Neural progenitor cell (in vitro differentiated cells): ENCODE results near the gene SNX4.

Experiments used
- EZH2 ChIP-seq: fragments of 200-600 bp; sonication (generic); IDR thresholded peaks from 2 replicates; pipeline ENCODE4 v1.6.1; 2017; ENCODE audit warnings: antibody characterized with exemption, mild to moderate bottlenecking, moderate library complexity
- TF ChIP-seq, protein P1 (sequence below): fragments of 200-600 bp; sonication (generic); IDR thresholded peaks from 2 replicates; pipeline ENCODE4 v1.5.1; 2017; ENCODE audit warnings: antibody characterized with exemption, mild to moderate bottlenecking

DNA sequence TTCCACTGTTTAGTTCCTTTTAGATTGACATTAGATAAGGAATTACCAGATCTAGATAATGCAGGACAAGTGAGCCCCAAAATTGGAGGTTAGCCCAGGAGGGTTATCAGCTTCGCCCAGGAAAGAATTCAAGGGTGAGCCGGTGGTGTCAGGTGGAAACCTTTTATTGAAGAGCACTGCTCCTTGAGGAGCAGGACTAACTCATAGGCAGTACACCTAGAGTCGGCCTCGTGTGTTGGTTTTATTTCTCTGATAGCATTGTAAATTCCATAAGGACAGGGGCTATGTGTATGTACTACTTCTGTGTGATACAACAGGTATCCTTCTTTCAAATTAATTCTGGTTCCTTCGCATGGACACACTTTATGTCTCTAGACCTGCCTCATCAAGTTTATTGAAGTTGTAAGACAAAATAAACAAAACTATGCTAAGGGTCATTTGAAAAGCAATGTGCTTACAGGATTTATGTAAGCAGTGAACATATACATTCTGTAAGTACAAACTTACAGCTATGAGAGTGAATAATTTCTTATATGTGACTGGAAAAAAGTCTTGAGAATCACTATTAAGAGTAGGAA, 57.2 kb downstream of the SNX4 start:
- TF ChIP-seq, protein P1, sequence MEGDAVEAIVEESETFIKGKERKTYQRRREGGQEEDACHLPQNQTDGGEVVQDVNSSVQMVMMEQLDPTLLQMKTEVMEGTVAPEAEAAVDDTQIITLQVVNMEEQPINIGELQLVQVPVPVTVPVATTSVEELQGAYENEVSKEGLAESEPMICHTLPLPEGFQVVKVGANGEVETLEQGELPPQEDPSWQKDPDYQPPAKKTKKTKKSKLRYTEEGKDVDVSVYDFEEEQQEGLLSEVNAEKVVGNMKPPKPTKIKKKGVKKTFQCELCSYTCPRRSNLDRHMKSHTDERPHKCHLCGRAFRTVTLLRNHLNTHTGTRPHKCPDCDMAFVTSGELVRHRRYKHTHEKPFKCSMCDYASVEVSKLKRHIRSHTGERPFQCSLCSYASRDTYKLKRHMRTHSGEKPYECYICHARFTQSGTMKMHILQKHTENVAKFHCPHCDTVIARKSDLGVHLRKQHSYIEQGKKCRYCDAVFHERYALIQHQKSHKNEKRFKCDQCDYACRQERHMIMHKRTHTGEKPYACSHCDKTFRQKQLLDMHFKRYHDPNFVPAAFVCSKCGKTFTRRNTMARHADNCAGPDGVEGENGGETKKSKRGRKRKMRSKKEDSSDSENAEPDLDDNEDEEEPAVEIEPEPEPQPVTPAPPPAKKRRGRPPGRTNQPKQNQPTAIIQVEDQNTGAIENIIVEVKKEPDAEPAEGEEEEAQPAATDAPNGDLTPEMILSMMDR, result no peak
- TF ChIP-seq EZH2, result no peak
